ENCODE measurements around the gene ZNF202.

Gene ZNF202

DNA sequence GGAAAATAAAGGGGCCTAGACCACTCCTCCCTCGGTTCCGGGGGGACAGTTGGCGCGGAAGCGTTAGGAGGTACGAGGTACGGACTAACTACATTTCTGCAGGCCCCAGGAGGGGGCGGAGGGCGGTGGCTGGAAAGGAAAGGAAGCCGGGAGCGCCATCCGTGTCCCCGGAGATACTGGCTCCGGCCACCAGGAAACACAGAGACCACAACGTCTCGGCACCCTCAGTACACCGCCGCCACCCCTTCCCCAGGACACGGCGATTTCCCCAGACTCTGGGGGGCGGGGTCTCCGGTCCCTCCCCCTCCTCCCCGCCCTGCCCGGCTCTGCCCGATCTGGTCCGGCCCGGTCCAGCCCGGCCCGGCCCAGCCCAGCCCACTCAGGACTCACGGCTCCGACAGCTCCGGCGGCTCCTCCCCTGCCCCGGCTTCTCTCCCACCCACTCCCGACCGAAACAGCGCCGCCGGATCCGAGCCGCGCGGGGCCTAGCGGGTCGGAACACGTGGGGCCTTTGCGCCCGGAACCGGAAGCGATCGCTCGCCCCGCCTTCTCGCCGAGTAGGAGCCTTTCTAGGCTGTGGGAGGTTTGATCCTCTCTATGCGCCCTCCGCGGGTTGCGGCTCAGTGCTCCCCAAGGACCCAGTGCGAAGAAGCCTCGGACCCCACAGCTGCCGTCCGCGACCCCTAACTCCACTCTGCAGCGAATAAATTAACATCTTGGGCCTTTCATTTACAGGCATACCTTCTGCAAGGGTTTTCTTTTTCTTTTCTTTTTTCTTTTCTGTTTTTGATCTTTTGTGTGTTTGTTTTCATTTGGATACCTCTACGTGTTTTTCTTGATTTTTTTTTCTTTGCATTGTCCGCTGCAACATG, at the start of gene ZNF202:
Gene ZNF202, minus strand, starts transcription at position 502 of the 872 bp plus-strand sequence. CDS start 10,772 bp downstream, outside the sequence.
- TF ChIP-seq CTCF (conservative IDR thresholded peaks at IDR 0.05; ENCODE audit: control insufficient read depth, insufficient read depth, low read depth, low read length), result no peak
- peak; percentile 87 for DNase-seq (ENCODE audit: low read depth)
- H3K4me3 ChIP-seq (ENCODE audit: control insufficient read depth, low read depth, low read length), result peak within 1 kb of the TSS; percentile 89

- no peak for TF ChIP-seq CTCF (conservative IDR thresholded peaks at IDR 0.05; ENCODE audit: control insufficient read depth, insufficient read depth, low read depth, low read length)
- no peak for DNase-seq (ENCODE audit: low read depth)
- no peak overlapping the region for H3K4me3 ChIP-seq (ENCODE audit: control insufficient read depth, low read depth, low read length)
These were observed 42.1 kb upstream of the ZNF202 start for GRCh38 chr11:123783536-123783935.

DNA sequence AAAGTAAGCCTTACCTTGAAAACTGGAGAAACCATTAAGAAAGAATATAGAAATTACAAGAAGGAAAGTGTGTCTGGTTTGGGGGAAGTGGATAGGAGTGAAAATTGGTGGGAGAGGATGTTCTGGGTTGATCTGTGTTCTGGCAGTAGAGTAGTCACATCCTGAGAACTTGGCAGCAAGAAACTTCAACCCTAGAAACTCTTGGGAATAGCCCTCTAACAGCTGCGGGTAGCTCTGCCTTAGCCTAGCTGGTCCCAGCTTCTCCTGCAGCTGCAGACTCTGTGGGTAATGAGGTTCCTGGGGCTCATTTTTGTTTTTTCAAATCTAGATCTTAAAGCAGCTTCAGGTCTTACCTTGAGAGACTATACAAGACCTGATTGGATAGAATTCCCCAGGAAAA, 37.1 kb upstream of the ZNF202 start:
- DNase-seq (ENCODE audit: low read depth), result no peak
- no peak for TF ChIP-seq CTCF (conservative IDR thresholded peaks at IDR 0.05; ENCODE audit: control insufficient read depth, insufficient read depth, low read depth, low read length)

DNA sequence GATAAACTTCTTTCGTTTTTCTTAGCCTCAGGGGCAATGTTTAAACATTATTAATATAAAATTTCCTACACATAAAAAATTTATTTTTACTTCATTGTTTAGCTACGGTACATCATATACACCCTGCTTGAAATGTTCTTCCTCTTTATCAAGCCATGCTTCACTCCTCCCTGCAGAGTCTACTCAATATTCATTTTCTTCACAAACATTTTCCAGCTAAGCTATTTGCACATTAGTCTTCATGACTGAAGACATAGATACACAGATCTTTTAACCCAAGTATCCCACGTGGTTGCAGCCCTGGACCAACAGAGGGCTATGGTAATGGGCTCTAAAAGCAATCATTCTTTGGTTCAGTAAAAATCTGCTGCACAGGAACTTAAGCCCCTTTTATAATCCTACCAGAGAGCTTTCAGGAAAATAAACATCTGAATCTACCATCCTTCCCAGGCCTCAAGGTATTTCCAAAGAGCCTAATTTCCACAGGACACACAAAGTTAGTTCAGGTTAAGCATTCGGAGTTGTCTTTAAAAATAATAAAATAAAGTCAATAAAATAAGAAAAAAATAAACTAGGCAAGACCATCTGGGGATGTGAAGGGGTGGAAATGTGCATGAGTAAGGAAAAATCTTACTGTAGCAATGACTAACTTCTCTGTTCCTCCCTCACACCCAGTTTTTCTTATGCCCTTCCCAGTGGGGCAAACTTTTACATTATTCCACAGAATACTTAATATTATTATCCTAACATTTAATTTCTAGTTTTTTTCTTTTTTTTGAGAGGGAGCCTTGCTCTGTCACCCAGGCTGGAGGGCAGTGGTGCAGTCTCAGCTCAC, 34.5 kb upstream of the ZNF202 start:
- H3K4me3 ChIP-seq (ENCODE audit: control insufficient read depth, low read depth, low read length), result no peak overlapping the region
- no peak for DNase-seq (ENCODE audit: low read depth)
- no peak for TF ChIP-seq CTCF (conservative IDR thresholded peaks at IDR 0.05; ENCODE audit: control insufficient read depth, insufficient read depth, low read depth, low read length)

More for the DNA sequence above, 37.1 kb upstream of the ZNF202 start:
- no peak overlapping the region for H3K4me3 ChIP-seq (ENCODE audit: control insufficient read depth, low read depth, low read length)

- TF ChIP-seq CTCF (conservative IDR thresholded peaks at IDR 0.05; ENCODE audit: control insufficient read depth, insufficient read depth, low read depth, low read length), result no peak
- DNase-seq (ENCODE audit: low read depth), result no peak
- H3K4me3 ChIP-seq (ENCODE audit: control insufficient read depth, low read depth, low read length), result no peak overlapping the region
These were observed 33.8 kb upstream of the ZNF202 start for GRCh38 chr11:123775289-123775688.

DNA sequence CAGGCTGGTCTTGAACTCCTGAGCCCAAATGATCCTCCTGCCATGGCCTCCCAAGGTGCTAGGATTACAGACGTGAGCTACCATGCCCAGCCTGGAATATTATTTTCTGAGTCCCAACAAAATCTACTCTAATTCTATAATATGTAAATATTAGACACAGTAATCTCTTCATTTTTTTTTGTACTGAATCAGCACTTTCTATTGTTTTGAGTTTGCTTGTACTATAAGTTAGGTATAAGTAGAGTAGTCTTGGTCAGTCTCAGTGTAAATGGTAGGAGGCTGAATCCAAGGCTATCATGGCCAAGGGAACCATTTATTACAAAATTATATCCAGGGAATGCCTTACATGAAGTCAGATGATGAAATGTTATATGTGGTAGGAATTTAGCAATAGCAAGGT, 32.5 kb upstream of the ZNF202 start:
- DNase-seq (ENCODE audit: low read depth), result no peak
- no peak overlapping the region for H3K4me3 ChIP-seq (ENCODE audit: control insufficient read depth, low read depth, low read length)
- TF ChIP-seq CTCF (conservative IDR thresholded peaks at IDR 0.05; ENCODE audit: control insufficient read depth, insufficient read depth, low read depth, low read length), result no peak

All from fibroblast of mammary gland (primary cell).